Tibial nerve (tissue), 3 donors: Measurements from ENCODE around the gene TRIM51G.
"Not testable (repeated sequence)": the region's sequence is repeated elsewhere in the genome, so short reads cannot be mapped to it uniquely, and the experiment has no call there.

Experiments
- CTCF ChIP-seq, 5 experiments: fragments of 200-600 bp in 3 of 5; fragments of 450-650 bp in 2 of 5; sonication (generic) in 3 of 5; IDR thresholded peaks; one replicate each; pipeline ENCODE4 v1.5.1; 2016 to 2019; ENCODE audit warnings: antibody characterized with exemption in 5 of 5, mild to moderate bottlenecking in 3 of 5, moderate library complexity in 2 of 5
- POLR2A ChIP-seq, 2 donors: fragments of 450-650 bp; IDR thresholded peaks; one replicate each; pipeline ENCODE4 v1.6.1; 2017; ENCODE audit warnings: antibody characterized with exemption in 2 of 2, mild to moderate bottlenecking in 2 of 2, moderate library complexity in 2 of 2

DNA sequence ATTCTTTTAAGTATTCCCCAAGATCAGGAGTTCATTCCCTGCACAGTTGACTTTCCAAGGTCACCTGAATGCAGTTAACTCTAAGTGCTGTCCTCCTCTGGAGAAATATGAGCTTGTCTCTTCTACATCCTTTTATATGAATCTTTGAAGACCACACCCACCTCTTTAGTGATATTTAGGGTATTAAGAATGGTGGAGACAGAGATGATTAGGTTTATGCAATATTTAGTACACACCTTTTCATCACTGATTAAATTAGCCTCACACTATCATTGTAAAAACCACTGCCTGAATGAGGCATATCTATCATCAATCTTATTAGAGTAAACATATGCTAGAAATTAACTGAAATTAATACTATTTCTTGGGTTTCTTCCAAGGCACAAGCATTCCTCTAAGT lies at the start of gene TRIM51G:
- TF ChIP-seq POLR2A, CTCF (IDR thresholded peaks at IDR 0.05): not testable (repeated sequence)
